ENCODE results near the gene KCNA3.

Gene KCNA3

DNA sequence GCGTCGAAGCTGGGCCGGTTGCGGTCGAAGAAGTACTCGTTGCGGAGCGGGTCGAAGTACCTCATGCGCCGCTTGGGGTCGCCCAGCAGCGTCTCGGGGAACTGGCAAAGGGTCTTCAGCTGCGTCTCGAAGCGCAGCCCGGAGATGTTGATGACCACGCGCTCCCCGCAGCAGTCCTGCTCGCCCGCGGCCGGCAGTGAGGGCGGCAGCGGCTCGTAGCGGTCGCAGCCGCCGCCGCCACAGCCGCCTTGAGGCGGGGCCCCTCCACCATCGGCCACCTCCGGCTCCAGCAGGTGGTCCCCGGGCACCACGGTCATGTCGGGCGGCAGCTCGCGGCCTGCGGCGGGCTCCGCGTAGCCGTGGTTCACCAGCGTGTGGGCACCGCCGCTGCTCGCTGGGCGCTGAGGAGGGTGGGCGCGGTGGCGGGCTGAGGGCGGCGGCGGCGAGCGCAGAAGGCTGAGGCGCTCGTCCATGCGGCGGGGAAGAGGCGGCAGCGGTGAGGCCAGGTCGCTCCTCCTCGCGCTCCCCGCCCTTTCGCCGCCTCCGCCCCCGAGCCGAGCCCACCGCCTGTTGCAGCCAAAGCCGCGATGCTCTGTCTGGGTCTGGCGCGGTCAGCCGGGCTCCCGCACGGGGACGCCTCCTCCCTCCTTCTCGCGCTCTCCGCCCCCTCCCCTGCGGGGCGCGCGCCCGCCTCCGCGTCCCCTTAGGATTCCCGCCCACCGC, at the start of gene KCNA3:
KCNA3 (minus strand) TSS at position 604 of the 723 bp plus-strand sequence; CDS start at position 473, 131 bp downstream.
- no peak for DNase-seq

DNA sequence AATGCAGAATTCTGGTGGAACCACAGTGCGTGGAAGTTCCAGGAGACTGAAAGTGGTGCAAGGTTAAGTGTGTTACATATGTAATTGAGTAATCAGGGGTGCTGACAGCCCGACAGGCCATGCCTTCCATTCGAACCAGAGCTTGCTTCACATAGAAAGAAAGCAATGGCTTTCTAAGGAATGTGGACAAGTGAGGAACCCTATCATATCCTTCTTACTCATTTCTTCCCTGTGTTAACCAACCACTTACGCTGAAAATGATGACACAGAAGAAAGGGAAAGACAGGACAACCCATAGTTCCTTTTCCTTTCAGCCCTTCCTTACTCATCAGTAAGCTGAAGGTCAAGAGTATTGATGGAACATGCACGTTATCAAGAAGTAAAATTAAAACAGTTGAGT, 48.1 kb upstream of the KCNA3 start:
- DNase-seq = no peak

DNA sequence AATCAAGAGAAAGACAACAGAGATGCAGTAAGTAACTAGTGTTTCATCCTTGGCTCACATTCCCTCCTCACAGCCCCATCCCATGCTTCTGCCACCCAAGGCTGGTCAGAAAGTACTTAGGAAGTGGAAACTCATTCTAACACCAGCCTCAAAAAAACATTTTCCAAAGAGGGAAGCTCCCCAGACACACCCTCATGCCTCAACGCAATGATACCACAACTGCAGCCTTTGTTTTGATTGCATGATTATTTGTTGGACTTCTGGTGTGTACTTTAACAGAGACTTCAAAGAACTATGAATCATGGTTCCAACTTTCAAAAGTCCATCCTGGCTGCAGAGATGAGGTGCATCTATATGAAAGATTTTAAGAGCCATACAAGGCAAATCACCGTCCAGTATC, 45.2 kb upstream of the KCNA3 start:
- DNase-seq = no peak

DNA sequence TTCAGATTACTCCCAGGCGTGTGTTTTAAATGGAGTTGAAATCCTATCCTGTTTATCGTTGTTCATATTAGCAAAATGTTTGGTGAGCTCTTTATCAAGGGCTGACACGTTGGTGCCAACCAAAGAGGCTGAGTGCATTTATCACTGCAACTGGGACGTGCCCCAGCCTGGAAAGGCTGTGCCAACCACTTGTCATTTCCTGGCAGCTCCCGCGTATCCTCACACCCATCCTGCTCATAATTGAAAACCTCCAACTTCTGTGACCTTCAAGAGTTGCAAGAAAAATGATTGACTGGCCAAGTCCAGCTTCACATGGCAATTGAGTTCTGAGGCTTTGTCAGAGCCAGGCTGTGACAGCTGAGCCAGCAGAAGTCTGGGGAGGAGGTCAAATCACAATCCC, 43.7 kb upstream of the KCNA3 start:
- DNase-seq = no peak

DNA sequence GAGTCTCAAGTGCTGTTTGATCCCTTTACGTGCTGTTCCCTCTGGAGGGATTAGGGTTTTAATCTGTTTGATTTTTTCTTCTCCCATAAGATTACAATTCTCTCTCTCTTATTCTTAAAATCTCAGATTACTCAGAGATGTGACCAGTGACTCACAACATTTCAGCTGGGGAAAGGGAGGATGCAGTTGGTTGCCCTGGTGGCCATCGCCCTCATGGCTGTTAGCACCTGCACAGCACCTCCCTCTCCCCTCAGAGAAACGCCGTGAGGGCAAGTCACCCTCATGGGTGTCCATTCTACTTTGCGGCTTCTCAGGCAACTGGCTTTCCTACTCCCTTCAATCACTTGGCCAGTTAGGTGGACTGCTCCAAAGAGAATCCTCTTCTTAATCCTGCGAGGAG, 42.4 kb upstream of the KCNA3 start:
- peak; percentile 61 for DNase-seq

DNA sequence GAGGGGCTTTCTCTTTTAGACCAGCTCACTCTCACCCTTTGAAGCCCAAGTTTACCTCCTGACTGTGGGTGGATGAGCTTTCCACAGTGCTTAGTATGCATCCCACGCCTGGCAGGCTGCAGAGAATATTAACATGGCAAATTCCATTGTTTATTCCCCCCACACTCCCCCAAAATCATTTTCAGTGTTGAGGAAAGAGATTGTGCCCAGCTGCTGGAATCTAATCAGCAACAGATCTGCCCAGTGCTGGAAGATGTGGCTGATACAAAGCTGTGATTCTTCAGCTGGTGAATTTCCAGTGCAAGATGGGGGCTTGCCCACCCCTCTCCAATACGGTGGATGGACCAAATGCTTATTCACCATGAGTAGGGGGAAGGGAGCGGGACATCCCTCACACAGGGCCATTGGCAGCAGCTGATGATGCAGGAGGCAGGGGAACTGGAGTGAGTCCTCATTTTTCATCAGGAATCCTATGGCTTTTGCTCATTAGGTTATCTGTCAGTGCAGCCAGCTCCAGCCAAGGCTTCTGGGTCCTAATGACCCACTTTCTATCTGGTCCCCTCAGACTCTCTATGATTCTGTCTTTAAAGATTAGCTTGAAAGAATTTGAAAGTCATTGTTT, 39.7 kb upstream of the KCNA3 start:
- DNase-seq = no peak

DNA sequence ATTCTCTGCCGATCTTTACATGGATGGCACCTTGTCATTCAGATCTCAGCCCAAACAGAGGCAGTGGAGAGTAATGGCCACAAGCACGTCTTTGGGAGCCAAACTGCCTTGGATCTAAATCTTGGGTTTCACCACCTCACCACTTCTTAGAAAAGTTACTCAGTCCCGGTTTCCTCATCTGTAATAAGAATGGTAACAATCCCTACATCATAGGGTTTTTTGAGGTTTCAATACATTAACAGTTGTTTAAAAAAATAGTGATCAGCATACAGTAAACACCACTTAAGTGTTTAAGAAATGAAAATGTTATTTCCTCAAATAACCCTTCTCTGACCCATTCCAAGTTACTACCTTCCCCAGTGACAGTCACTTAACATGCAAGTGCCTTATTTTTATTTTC, 38.5 kb upstream of the KCNA3 start:
- no peak for DNase-seq

DNA sequence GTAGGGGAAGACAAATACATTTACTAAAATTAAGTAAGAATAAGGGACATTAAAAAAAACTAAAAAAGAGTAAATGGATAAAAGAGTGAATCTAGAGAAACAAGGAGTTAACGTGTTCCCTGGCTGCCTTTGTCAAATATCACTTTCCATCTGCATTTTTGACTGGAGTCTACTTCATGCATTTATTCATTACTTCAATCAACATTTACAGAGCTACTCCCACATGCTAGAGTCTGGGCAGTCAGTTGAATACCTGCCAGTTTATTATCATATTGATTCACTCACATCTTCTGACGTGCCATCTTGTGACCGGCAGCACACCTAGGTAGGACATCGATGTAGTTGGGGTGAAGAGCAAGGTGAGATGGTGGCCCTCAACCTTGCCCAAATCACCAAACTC, 35.6 kb upstream of the KCNA3 start:
- no peak for DNase-seq

DNA sequence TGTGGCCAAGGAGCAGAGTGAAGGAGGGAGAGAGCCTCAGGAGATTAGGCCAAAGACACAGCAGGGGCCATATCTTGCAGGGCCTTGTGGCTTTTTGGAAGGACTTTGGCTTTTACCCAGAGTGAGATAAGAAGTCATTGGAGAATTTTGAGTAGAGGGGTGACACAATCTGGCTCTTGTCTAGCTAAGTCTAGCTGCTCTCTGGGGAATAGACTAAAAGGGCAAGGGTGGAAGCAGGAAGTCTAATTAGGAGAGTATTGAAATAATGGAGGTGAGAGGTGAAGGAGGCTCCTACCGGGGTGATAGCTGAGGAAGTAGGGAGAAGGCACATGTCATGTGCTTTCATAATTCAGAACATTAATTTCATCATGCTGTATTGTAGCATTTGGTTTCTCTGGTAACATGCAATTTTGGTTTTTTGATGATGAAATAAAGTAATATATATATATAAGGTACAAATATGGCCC, 34.3 kb upstream of the KCNA3 start:
- no peak for DNase-seq

DNA sequence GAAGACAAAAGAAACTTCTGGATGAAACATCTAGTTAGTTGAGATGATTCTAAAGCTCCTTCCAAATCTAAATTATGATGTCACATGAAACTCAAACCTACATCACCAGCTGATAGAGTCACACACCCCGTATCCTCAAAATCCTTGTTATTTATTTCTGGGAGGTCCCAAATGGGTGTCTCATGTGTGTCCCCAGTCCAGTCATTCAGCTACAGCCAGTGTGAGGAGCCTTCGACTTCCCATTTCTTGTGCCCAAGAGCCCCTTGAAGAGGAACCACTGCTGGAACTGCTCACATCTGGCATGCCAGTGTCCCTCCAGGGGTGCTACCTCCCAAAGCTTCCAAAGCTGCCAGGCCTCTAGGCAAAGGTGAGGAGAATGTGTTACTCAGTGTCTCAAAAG, 32.5 kb upstream of the KCNA3 start:
- DNase-seq = no peak

DNA sequence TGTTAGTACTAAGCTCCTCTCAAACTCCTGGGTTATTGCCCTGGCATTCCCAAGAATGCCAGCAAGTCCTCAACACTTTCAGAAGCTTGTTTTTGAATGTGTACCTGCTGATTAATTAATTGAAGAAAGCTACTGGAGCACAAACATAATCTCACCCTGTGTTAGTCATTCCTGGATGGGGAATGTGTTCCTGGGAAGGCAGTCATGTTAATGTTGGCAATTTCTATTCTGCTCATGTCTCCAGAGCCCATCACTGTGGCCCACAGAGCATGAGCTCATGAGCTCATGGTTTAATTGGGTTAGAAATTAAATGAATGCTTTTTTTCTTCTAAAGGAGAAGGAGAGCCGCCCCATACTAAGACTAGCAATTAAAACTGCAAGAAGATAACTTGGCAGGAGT, 31.9 kb upstream of the KCNA3 start:
- DNase-seq = no peak

DNA sequence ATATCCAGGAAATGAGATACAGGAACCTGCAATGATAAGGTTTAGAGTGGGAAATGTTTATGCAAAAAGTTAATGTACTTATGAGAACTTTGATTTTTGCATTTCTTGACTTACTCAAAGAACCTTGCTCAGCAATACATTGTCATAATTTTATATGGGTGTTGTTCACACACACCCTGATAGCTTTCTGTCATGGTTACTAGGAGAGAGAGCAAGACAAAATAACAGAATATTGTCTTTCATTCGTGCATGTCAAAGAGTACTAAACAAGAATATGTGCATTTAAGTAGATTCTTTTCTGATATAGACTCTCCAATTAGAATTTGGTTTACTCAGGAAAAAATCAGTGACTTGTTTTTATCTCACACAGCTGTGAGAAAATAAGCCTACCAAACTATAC, 27.5 kb upstream of the KCNA3 start:
- no peak for DNase-seq

DNA sequence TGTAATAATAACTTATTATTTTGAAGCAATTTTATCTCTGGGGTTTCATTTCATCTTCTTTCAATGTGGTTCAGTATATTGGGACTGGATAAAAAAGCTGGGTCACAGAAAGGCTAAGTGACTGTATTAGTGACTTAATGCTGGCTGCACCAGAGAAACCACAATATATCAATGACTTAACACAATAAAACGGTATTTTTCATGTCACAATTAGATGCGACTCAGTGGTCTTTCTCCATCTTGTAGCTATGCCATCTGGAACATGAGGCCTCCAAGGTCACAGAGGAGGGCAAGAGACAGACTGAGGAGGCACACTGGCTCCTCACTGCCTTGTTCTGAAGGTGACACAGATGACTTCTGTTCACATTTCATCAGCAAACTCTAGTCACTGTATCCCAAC, 26.0 kb upstream of the KCNA3 start:
- DNase-seq = no peak

DNA sequence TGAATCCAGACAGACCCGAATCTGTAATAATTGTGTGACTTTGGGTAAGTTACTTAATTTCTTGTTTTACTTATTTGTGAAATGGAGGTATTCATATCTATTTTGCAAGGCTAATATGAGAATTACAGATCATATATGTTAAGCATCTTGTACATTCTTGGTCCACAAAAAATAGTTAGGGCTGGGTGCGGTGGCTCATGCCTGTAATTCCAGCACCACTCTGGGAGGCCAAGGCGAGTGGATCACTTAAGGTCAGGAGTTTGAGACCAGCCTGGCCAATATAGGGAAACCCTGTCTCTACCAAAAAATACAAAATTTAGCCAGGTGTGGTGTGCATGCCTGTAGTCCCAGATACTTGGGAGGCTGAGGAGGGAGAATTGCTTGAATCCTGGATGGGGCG, 22.9 kb upstream of the KCNA3 start:
- no peak for DNase-seq

DNA sequence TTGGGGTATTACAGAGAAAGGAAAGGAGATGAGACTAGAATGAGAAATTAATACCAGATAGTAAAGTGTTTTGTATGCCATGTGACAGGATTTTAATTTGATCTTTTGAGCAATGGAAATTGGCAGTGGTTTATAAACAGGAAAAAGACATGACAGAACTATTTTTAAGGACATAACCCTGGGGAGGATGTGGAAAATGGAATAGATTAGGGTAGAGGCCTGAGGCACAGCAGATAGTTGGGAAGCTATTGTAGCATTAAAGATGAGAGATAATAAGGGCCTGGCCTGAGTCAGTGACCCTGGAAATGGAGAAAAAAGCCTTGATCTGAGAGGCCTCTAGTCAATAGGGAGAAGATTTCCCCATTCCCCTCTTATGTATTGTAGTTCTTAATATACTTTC, 22.1 kb upstream of the KCNA3 start:
- DNase-seq = no peak

DNA sequence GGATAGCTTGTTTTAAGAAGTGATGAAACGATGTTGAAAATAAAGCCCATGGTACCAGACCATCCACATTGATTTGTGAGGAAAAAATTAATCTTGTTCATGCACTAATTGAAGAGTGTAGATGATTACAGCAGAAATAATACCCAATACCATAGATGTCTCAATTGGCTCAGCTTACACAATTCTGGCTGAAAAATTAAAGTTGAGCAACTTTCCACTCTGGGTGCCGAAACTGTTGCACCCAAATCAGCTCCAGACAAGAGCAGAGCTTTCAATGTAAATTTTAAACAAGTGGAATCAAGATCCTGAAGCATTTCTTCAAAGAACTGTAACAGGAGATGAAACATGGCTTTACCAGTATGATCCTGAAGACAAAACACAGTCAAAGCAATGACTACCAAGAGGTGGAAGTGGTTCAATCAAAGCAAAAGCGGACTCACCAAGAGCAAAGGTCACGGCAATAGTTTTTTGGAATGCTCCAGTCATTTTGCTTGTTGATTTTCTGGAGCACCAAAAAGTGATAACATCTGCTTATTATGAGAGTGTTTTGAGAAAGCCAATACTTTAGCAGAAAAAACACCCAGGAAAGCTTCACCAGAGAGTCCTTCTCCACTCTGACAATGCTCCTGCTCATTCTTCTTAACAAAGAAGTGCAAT, 16.1 kb upstream of the KCNA3 start:
- no peak for DNase-seq

DNA sequence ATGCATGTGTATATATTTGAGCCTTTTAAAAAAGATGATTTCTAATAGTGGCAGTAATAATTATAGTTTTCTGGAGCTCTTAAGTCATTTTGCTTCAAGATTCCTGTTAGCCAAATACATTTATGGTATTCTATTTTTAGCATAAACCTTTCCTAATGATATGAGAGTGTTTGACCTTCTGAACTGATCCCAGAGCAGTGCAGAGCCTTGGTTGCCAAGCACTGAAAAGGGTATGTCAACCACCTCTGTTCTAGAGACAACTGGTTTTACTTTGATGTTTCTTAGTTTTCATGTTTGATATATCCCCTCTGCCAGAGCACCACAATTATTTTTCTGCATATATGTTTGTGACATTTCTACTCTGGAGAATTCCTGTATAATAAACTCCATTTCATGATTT, 15.1 kb upstream of the KCNA3 start:
- no peak for DNase-seq

DNA sequence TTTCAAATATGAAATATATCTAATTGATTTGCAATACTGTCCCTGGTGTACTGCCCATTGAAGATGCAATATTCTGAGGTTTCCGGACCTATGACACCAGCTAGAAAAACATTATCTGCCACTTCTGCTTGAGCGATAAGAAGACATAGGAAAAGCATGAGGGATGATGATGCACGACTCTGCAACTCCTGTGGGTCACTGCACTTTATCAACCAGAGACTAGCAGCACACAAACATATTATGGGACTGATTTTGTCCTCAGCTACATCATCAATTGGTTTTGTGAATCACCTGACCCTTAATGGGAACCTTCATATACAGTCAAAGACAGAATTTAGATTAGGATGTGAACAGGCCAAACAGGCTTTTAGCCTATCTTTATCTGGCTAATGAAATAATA, 13.8 kb upstream of the KCNA3 start:
- DNase-seq = no peak

DNA sequence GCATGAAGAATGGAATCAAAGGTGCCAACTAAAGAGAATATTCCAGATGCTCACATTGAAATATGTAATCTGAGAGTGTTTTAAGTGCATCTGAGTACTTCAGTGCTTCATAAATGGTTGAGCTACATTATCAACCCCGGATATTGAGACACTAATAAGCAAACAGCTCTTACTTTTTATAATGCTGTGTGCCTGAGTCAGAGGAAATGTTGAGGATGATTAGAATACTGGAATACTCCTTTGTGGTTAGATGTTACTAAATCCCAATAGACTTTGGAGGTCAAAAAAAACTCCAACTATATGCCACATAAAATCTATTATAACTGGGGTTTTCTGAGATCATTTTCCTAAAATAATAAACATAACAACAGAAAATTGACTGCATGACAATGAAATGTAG, 12.5 kb upstream of the KCNA3 start:
- DNase-seq = peak; percentile 30

DNA sequence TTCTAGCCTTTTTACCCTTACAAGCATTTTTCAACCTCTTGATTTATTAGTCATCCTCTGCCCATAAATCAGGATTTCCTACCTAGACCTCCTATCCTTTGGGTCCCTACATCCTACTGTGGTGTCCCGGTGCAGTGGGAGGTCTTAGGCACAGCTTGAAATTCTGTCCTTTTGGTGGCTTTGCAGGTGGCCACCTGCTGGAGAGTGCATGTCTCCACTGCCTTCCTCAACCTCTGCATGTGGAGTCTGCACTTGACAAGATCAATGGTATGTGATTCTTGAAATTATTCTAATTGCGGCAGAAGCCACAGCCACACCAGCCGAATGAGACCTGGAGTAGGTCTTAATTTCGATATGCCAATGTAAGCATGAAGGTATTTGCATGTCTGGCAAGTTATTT, 11.4 kb upstream of the KCNA3 start:
- DNase-seq = no peak

DNA sequence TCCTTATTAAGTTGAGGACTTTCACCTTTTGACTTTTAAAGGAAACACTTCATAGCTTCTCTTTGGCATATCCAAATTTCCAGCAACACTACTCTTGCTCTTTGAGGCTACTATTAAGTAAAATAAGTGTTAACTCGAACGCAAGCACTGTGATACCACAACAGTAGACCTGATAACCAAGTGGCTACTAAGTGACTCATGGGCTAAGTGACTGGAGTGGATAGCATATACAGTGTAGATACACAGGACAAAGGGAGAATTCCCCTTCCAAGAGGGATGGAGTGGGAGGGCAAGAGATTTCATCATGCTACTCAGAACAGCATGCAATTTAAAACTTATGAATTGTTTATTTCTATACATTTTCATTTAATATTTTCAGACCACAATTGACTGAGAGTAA, 9.8 kb upstream of the KCNA3 start:
- no peak for DNase-seq

DNA sequence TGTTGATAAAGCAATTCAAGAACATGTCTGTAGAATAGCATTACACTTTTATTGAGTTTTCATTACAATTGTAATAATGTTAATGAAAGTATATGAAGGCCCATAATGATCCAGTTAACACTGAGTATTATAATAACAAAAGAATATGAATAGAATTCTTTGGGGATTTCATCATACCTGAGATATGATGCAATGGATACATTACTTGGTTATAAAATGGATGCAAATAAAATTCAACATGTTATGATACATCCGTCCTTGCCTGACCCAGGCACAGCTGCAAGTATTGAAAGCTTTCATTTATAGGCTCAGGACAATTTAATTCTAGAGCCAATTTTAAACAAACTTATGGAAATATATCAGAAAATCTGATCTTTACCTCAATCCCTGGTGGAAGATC, 8.2 kb upstream of the KCNA3 start:
- DNase-seq = no peak

DNA sequence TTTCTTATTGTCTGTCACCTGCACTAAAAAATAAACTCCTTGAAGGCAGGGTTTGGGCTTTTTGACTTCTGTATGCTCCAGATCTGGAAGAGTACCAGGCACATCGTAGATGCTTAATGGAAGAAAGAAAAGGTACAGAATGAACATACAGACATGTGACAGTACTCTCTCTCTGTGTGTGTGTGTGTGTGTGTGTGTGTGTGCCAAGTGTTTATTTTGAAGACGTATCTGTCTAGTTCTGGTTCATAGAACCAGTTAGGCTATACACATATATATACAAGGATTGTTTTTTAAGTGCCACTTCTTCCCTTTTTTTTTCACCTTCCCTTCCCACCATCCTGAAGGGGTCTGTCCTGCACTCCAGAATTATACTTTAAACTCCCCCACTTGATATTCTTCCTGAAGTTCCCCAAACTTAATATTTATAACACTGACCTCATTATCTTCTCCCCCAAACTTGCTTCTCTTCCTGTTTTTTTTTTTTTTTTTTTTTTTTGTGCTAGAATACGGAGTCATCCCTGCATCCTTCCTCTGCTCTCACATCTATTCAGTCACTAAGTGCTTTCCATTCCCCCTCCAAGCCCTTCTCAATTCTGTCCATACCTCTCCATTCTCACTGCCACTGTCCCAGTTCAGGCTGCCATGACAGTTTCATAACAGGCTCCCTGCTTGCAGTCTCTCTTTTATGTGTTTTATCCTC, 5.4 kb upstream of the KCNA3 start:
- no peak for DNase-seq

DNA sequence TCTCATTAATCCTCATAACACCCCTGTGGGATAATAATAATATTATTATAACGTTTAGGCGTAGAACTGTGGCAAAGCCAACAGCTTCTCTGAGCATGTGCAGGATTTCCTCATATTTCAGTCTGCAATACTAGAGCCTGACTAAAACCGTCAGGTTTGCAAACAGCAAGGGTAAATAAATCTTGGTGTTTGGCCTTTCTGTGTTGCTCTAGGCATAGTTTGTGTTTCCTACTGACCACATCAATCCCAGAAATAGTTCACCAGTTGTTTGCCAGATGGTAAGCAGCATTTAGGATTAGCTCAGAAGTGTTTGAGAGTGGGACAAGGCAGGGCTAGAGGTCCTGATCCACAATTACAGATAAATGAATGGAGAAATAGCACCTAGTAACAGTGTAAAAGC, 2.8 kb upstream of the KCNA3 start:
- peak; percentile 75 for DNase-seq
